NK-92 (cell line): ENCODE results near the gene B4GALT7.
A peak's percentile ranks its signal among the peaks of the same experiment; 100 is the strongest.
"Not testable (repeated sequence)": the region's sequence is repeated elsewhere in the genome, so short reads cannot be mapped to it uniquely, and the experiment has no call there.

Experiments used
- DNase-seq: peaks from one replicate; lab custom pipeline; 2025; ENCODE audit not compliant: unreplicated experiment; lab: John Stamatoyannopoulos, UW

Gene B4GALT7

DNA sequence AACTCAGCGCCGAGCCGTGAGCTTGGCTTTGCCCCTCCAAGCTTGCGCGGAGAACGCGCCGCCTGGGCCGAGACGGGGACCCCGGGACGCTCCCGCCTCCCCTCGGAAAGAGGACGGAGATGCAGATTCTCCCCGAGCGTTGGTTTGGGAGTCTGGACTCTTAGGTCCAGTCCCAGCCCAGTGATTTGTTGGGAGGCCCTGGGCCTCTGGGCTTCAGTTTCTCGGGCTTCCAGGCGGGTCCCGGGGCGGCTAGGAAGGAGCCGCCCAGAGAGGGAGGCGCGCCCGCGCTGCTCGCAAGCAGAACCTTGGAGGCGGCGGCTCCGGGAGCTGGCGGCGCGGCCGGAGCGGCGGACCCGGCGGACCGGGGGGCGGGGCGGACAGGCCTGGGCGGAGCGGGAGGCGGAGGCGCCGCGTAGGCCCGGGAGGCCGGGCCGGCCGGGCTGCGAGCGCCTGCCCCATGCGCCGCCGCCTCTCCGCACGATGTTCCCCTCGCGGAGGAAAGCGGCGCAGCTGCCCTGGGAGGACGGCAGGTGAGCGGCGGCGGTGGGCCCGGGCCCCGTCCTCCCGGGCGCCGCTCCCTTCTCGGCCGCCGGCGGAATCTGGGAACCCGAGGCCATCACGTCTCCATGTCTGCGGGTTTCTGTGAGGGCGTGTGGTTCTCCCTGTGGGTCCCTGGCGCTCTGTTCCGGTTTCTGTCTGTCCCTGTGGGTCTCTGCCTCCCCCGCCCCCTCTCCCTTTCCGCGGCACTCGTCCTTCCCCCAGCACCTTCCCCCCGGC, at the start of gene B4GALT7:
Gene B4GALT7 (plus strand): TSS at position 402 of the 777 bp plus-strand sequence. CDS start 79 bp downstream, at position 481.
- DNase-seq = no peak

- no peak for DNase-seq
Measured at GRCh38 chr5:177552839-177553455, 47.0 kb upstream of the B4GALT7 start.

DNA sequence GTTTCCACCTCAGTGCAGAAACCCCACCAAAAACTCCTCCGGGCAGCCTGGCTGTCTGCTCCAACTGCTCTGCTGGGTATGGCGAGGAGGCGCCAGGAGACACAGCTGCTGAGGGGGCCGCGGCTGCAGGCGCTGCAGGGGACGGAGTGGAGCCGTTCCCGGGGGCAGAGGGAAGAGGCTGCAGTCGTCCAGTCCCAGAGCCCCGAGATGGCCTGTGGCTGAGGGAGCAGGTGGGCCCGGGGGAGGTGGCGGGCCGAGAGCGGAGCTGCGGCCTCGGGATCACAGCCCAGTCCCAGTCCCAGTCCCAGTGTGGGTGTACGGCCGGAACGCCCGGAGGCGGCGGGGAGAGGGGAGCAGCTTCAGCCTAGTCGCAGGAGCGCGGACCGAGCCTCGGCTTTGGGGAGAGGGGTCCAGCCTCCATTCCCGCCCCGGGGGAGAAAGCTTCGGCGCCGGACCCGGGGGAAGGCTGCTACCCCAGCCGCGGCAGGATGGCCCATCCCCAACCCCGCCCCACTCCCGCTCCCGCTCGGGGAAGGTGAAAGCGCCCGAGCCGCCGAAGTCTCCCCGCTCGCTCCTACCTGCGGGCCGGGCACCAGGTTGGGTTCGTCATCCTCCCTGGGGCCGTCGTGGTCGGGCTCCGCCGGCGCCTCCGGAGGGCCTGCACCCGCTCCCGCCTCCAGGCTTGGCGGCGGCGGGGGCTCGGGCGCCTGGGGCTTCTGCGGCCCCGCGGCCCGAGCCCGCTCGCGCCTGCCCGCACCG, 46.1 kb upstream of the B4GALT7 start:
- DNase-seq = no peak

- peak; percentile 65 for DNase-seq
Measured at GRCh38 chr5:177554474-177555111, 45.3 kb upstream of the B4GALT7 start, which contains the start of gene FAM193B. Gene FAM193B (minus strand): TSS chr5:177554563. CDS start chr5:177554458, 105 bp downstream.

DNA sequence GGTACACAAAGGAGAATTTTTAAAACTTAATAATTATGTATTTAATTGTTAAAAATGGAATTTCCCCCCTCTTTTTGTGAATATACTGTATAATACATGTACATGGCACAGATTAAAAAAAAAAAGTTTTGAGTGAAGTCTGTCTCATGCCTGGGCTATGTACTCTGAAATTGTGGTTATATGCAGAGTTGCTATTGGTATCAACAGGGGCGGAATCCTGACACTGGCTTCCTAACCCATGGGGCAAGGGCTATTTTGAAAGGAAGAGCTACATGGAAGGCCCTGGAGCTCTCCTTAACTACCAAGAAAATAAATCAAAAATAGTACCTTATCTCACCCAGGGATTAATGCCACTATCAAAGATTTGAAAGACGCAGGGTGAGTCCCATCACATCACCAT, 44.7 kb upstream of the B4GALT7 start:
- DNase-seq = no peak

DNA sequence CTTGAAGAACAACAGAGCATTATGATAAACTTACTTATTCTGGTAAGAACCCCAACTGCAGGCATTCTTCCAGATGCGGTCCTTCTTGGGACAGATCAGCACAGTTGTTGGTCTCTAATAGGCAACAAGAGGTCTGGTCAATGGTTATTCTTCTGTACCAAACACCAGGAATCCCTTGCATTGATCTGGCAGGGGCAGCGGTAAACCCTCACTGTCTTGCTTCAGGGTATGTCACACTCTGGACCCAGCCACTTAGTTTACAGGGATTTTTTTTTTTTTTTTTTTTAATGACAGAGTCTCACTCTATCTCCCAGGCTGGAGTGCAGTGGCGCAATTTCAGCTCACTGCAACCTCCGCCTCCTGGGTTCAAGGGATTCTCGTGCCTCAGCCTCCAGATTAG, 44.3 kb upstream of the B4GALT7 start:
- DNase-seq = no peak

DNA sequence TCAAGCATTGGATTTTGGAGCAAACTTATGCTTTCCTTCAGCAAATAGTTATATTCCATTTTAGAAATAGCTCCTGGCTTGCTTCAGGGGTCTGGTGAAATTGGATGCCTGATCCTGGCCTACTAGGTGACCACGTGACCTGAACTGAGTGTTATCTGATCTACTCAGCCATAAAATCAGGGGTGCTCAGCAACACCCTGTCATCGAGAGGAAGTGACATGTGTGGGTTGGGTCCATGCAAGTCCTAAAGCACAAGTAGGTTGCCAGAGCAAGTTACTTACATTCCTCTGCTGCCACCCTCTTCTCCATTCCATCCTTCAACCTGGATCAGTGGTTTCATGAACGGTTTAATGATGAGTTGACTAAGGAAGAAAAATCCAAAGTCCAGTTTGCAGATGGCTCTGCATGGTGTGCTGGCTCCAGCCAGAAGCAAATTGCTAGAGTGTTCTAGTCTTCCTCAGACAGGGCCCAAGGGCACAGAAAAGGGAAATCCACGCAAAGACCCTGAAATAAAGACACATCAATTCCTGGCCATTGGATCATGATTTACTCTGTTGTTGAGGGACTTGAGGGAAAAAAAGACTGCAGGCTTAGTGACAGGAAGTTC, 42.8 kb upstream of the B4GALT7 start:
- DNase-seq = no peak

- DNase-seq = no peak
Measured at GRCh38 chr5:177557796-177558195, 42.1 kb upstream of the B4GALT7 start.

DNA sequence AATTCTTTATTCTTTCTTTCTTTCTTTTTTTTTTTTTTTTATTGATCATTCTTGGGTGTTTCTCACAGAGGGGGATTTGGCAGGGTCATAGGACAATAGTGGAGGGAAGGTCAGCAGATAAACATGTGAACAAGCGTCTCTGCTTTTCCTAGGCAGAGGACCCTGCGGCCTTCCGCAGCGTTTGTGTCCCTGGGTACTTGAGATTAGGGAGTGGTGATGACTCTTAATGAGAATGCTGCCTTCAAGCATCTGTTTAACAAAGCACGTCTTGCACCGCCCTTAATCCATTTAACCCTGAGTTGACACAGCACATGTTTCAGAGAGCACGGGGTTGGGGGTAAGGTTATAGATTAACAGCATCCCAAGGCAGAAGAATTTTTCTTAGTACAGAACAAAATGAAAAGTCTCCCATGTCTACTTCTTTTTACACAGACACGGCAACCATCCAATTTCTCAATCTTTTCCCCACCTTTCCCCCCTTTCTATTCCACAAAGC, 40.4 kb upstream of the B4GALT7 start:
- DNase-seq = not testable (repeated sequence)

GRCh38 chr5:177565046-177565445, 34.9 kb upstream of the B4GALT7 start:
- DNase-seq = no peak

DNA sequence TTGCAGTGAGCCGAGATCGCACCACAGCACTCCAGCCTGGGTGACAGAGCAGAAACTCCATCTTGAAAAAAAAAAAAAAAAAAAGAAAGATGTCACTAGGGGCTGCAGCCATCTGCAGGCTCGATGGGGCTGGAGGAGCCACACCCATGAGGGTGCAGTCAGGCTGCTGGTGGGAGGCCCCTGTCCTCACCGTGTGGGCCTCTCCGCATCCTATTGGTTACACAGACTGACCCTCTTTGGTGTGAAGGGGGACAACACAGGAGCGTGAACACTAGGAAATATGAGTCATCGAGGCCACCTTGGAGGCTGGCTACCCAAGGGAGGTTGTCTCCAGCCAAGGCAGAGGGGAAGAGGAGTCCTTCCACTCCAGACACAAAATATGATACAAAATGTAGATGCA, 31.6 kb upstream of the B4GALT7 start:
- DNase-seq = no peak

- DNase-seq = no peak
Measured at GRCh38 chr5:177569894-177570293, 30.0 kb upstream of the B4GALT7 start.

DNA sequence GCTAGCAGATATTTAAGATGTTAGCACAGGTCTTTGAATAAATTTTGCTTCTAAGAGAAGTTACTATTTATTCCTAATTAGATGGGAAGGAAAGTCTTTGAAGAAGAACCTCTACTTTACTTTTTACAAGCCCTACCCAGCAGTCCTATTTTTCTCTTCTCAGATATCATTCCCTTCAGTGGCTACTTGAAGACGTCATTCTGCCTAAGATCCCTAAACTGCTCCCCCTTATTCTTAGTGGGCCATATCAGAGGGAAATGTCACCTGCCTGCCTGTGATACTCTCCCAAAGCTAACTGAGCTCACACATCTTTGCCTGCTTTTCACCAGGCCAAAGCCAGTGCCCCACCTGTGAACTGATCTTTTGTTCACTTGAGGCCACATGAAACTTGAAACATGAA, 24.4 kb upstream of the B4GALT7 start:
- DNase-seq = no peak

GRCh38 chr5:177576169-177576568, 23.8 kb upstream of the B4GALT7 start:
- DNase-seq = no peak

- DNase-seq = no peak
Measured at GRCh38 chr5:177578316-177578715, 21.6 kb upstream of the B4GALT7 start.

GRCh38 chr5:177588413-177588909, 11.5 kb upstream of the B4GALT7 start:
- no peak for DNase-seq

DNA sequence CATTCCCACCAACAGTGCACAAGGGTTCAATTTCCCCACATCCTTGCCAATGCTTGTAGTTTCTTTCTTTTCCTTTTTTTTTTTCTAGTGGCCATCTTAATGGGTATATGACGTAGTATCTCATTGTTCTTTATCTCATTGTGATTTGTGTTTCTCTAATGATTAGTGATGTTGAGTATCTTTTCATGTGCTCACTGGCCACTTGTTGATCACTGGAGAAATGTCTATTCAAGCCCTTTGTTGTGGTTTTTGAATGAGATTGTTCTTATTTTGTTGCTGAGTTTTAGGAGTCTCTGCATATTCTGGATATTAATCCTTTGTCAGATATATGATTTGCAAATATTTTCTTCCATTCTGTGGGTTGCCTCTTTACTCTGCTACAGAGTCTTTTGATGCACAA, 9.5 kb upstream of the B4GALT7 start:
- DNase-seq = no peak

GRCh38 chr5:177591690-177592009, 8.3 kb upstream of the B4GALT7 start:
- DNase-seq = no peak

GRCh38 chr5:177592010-177592834, 7.7 kb upstream of the B4GALT7 start, which contains the start of gene TMED9:
Gene TMED9 (plus strand): TSS chr5:177592203. CDS start chr5:177592215, 12 bp downstream.
- no peak for DNase-seq

- no peak for DNase-seq
Measured at GRCh38 chr5:177592905-177593304, 7.0 kb upstream of the B4GALT7 start.
